Smooth muscle cell (in vitro differentiated cells): ENCODE results near the gene FOXJ3. TPM values are rescaled to one million over a fixed set of nuclear protein-coding genes. Genes with fewer than 3 reads are reported as not detected.
A peak's percentile ranks its signal among the peaks of the same experiment; 100 is the strongest.

Source experiments
- DNase-seq: peaks from one replicate; lab custom pipeline; 2025; ENCODE audit not compliant: unreplicated experiment; lab: John Stamatoyannopoulos, UW
- H2AFZ ChIP-seq: fragments of 200-600 bp; sonication (generic); 2 replicates; pipeline ENCODE4 v1.6.0; 2016; ENCODE audit warnings: antibody characterized with exemption, low read depth, mild to moderate bottlenecking
- H3F3A ChIP-seq: fragments of 200-600 bp; sonication (generic); 2 replicates; pipeline ENCODE4 v1.6.0; 2017; ENCODE audit warnings: antibody characterized with exemption, low read depth
- H3K27ac ChIP-seq: fragments of 200-600 bp; sonication (generic); 2 replicates; pipeline ENCODE4 v1.5.1; 2016; ENCODE audit warnings: low read depth, mild to moderate bottlenecking
- H3K27me3 ChIP-seq: fragments of 200-600 bp; sonication (generic); 2 replicates; pipeline ENCODE4 v1.6.1; 2016; ENCODE audit warnings: low read depth, mild to moderate bottlenecking
- H3K36me3 ChIP-seq: fragments of 200-600 bp; sonication (generic); 2 replicates; pipeline ENCODE4 v1.5.1; 2016; ENCODE audit warnings: low read depth
- H3K4me1 ChIP-seq: fragments of 200-600 bp; sonication (generic); 2 replicates; pipeline ENCODE4 v1.5.1; 2016; ENCODE audit warnings: low read depth
- H3K4me2 ChIP-seq: fragments of 200-600 bp; sonication (generic); 2 replicates; pipeline ENCODE4 v1.6.0; 2016; ENCODE audit warnings: mild to moderate bottlenecking
- H3K4me3 ChIP-seq: fragments of 200-600 bp; sonication (generic); 2 replicates; pipeline ENCODE4 v1.5.1; 2016; ENCODE audit warnings: mild to moderate bottlenecking
- H3K79me2 ChIP-seq: fragments of 200-600 bp; sonication (generic); 2 replicates; pipeline ENCODE4 v1.6.0; 2016; ENCODE audit warnings: low read depth, mild to moderate bottlenecking
- H3K9ac ChIP-seq: fragments of 200-600 bp; sonication (generic); 2 replicates; pipeline ENCODE4 v1.6.0; 2016; ENCODE audit warnings: low read depth
- H3K9me3 ChIP-seq: fragments of 200-600 bp; sonication (generic); replicated peaks from 2 replicates; pipeline ENCODE4 v1.5.1; 2016; ENCODE audit warnings: low read depth
- H4K20me1 ChIP-seq: fragments of 200-600 bp; sonication (generic); 2 replicates; pipeline ENCODE4 v1.6.0; 2016; ENCODE audit warnings: low read depth
- CTCF ChIP-seq: fragments of 200-600 bp; sonication (generic); IDR thresholded peaks from 2 replicates; pipeline ENCODE4 v1.5.1; 2017; ENCODE audit warnings: borderline replicate concordance, mild to moderate bottlenecking, antibody characterized with exemption; ENCODE audit not compliant: insufficient read depth, poor library complexity, severe bottlenecking
- WGBS: methylation state at CpG from one replicate; pipeline ENCODE4 v1.1.7; 2016; ENCODE audit warnings: low lambda C conversion rate; 5-methylcytosine and 5-hydroxymethylcytosine counted together
- polyA plus RNA-seq: library from polyadenylated mRNA; unstranded; fragments of >200 nt; fragmentation: Nextera tagmentation; extraction: Ambion mirVana; gene quantifications from 2 replicates; pipeline ENCODE4 v1.2.1, GENCODE V29; 2016
- total RNA-seq: library from RNA; depleted of rRNA; stranded (reverse); fragments of >200 nt; gene quantifications from 2 replicates; pipeline ENCODE4 v1.2.3, GENCODE V29; 2014

FOXJ3 gene
- total and polyA plus RNA-seq, 2 experiments from 2014 or later = 19.3 to 40.9 TPM

- H3K79me2 ChIP-seq = peaks cover 45% of the 10 kb centered on the region
- 94% methylated on average over 4 of the region's 4 CpGs for WGBS
- TF ChIP-seq CTCF = no peak
These were observed 70.4 kb downstream of the FOXJ3 start for GRCh38 chr1:42264511-42265190.

GRCh38 chr1:42263019-42263418 lies 72.0 kb downstream of the FOXJ3 start:
- peaks cover 98% of the 10 kb centered on the region for H4K20me1 ChIP-seq
- no peaks in the 10 kb centered on the region for H3K27me3 ChIP-seq
- no peaks in the 10 kb centered on the region for H3K36me3 ChIP-seq
- no peak overlapping the region for H3K4me3 ChIP-seq
- peaks cover 22% of the 10 kb centered on the region for H3F3A ChIP-seq
- no peak overlapping the region for H3K27ac ChIP-seq
- TF ChIP-seq CTCF = no peak
- no peak overlapping the region for H3K9ac ChIP-seq
- H3K4me2 ChIP-seq = no peak overlapping the region
- H3K4me1 ChIP-seq = peaks cover 35% of the 10 kb centered on the region
- H3K79me2 ChIP-seq = peaks cover 38% of the 10 kb centered on the region
- H3K9me3 ChIP-seq = no peaks in the 10 kb centered on the region
- H2AFZ ChIP-seq = no peak overlapping the region
- no peak for DNase-seq

More at GRCh38 chr1:42264511-42265190, 70.4 kb downstream of the FOXJ3 start:
- Histone ChIP-seq H3K9me3 (no peaks in the 10 kb centered on the region), H3K4me2 (no peak overlapping the region), H2AFZ (no peak overlapping the region), H3K9ac (no peak overlapping the region), H3K4me1 (peaks cover 26% of the 10 kb centered on the region), H4K20me1 (peaks cover 98% of the 10 kb centered on the region), H3K4me3 (no peak overlapping the region), H3K27me3 (no peaks in the 10 kb centered on the region), H3K27ac (no peak overlapping the region), H3F3A (peaks cover 22% of the 10 kb centered on the region), H3K36me3 (no peaks in the 10 kb centered on the region)
- DNase-seq = no peak

DNA sequence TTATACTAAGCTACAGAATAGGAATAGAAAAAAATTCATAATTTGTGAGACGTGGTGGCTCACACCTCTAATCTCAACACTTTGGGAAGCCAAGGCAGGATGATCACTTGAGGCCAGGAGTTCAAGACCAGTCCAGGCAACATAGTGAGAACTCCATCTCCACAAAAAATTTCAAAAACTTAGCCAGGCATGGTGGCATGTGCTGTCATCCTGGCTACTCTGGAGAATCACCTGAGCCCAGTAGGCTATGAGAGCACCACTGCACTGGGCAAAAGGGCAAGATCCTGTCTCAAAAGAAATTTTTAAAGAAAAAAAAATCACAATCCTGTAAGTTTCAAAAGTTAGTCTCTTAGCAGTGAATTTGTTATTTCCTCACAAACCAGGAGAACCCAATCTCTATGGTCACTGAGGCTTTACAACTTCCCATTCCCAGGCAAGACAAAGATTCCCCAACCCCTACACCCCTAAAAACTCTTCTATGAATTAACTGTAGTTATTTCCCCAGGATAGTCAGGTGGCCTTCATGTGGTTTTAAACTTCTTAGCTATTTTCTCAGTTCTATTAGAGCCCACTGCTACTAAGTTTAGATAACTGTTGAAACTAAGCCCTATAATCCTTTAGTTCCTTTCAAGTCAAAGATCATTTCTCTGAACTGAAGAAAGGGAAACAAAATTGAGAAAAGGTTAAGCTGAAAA lies 74.5 kb downstream of the FOXJ3 start:
- H3K27me3 ChIP-seq = no peaks in the 10 kb centered on the region
- H3K9me3 ChIP-seq = no peaks in the 10 kb centered on the region
- H3K4me3 ChIP-seq = no peak overlapping the region
- H3K27ac ChIP-seq = peak overlapping the region; percentile 57
- H3K4me1 ChIP-seq = peaks cover 28% of the 10 kb centered on the region
- peak overlapping the region; percentile 53 for H3K4me2 ChIP-seq
- no peaks in the 10 kb centered on the region for H3K36me3 ChIP-seq
- no peak overlapping the region for H2AFZ ChIP-seq
- 80% methylated on average over 1 of the region's 1 CpG for WGBS
- H4K20me1 ChIP-seq = peaks cover 98% of the 10 kb centered on the region
- H3K79me2 ChIP-seq = peaks cover 53% of the 10 kb centered on the region
- no peak overlapping the region for H3K9ac ChIP-seq
- no peak for TF ChIP-seq CTCF
- peaks cover 13% of the 10 kb centered on the region for H3F3A ChIP-seq
- DNase-seq = no peak

DNA sequence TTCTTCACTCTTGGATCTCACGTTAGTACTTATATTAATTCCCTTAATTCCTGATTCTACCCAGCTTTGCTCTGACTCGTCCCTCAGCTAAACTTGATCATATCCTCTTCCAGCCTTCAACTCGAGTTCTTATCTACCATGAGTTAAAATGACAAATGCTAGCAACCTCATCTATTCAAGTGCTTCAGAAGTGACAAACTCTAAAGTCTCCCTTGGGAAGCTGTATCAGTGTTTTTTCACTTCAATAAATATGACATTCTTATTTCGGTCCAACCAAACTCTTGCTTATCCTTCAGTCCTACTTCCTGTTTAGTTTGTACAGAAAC lies 75.3 kb downstream of the FOXJ3 start:
- Histone ChIP-seq H3K27me3 (no peaks in the 10 kb centered on the region), H3F3A (peaks cover 13% of the 10 kb centered on the region), H3K9ac (no peak overlapping the region), H3K27ac (peak overlapping the region; percentile 57), H3K4me2 (peak overlapping the region; percentile 53), H2AFZ (no peak overlapping the region), H3K4me3 (no peak overlapping the region), H3K79me2 (peaks cover 55% of the 10 kb centered on the region), H3K4me1 (peaks cover 28% of the 10 kb centered on the region), H3K9me3 (no peaks in the 10 kb centered on the region), H3K36me3 (no peaks in the 10 kb centered on the region), H4K20me1 (peaks cover 92% of the 10 kb centered on the region)
- 8% methylated on average over 4 of the region's 4 CpGs for WGBS
- TF ChIP-seq CTCF = no peak
- no peak for DNase-seq
